Neural cell (in vitro differentiated cells): ENCODE results near the gene PKP2. TPM values are rescaled to one million over a fixed set of nuclear protein-coding genes. Genes with fewer than 3 reads are reported as not detected.

Experiments used
- H2AFZ ChIP-seq: fragments of 200-600, 300-800 bp; sonication (generic), shearing (Covaris generic); 2 replicates; pipeline ENCODE4 v1.6.0; 2014; ENCODE audit warnings: low read depth, mild to moderate bottlenecking, antibody characterized with exemption, low read length, moderate library complexity
- H3F3A ChIP-seq: fragments of 200-600 bp; shearing (Covaris generic); 2 replicates; pipeline ENCODE4 v1.6.1; 2016; ENCODE audit warnings: mild to moderate bottlenecking, moderate library complexity, mixed read lengths, antibody characterized with exemption, low read length; ENCODE audit not compliant: insufficient read depth, poor library complexity, severe bottlenecking
- H3K27ac ChIP-seq: fragments of 200-600, 300-800 bp; sonication (generic), shearing (Covaris generic); 2 replicates; pipeline ENCODE4 v1.5.1; 2014; ENCODE audit warnings: mild to moderate bottlenecking, low read length, moderate library complexity
- H3K27me3 ChIP-seq: fragments of 300-800, 200-600 bp; sonication (generic), shearing (Covaris generic); 2 replicates; pipeline ENCODE4 v1.6.0; 2014; ENCODE audit warnings: mild to moderate bottlenecking, low read depth, low read length, moderate library complexity; ENCODE audit not compliant: insufficient read depth
- H3K36me3 ChIP-seq: fragments of 300-800, 200-600 bp; sonication (generic), shearing (Covaris generic); 2 replicates; pipeline ENCODE4 v1.5.1; 2014; ENCODE audit warnings: mild to moderate bottlenecking, antibody characterized with exemption, low read length, moderate library complexity; ENCODE audit not compliant: insufficient read depth
- H3K4me2 ChIP-seq: fragments of 300-800, 200-600 bp; sonication (generic), shearing (Covaris generic); 2 replicates; pipeline ENCODE4 v1.6.0; 2014; ENCODE audit warnings: mild to moderate bottlenecking, low read length
- H3K4me3 ChIP-seq: fragments of 300-800, 200-600 bp; sonication (generic), shearing (Covaris generic); 2 replicates; pipeline ENCODE4 v1.5.1; 2014; ENCODE audit warnings: mild to moderate bottlenecking, low read length, moderate library complexity
- H3K79me2 ChIP-seq: fragments of 200-600 bp; shearing (Covaris generic); replicated peaks from 2 replicates; pipeline ENCODE4 v1.6.0; 2014; ENCODE audit warnings: mild to moderate bottlenecking, low read length, moderate library complexity; ENCODE audit not compliant: insufficient read depth
- H3K9ac ChIP-seq: fragments of 300-800, 200-600 bp; sonication (generic), shearing (Covaris generic); 2 replicates; pipeline ENCODE4 v1.6.1; 2016; ENCODE audit warnings: mild to moderate bottlenecking, low read length, mixed read lengths
- H3K9me2 ChIP-seq: fragments of 200-600 bp; shearing (Covaris generic); 2 replicates; pipeline ENCODE4 v1.6.1; 2016; ENCODE audit warnings: mild to moderate bottlenecking, low read length, mixed read lengths; ENCODE audit not compliant: insufficient read depth
- H3K9me3 ChIP-seq: fragments of 200-600, 300-800 bp; sonication (generic), shearing (Covaris generic); 2 replicates; pipeline ENCODE4 v1.6.1; 2016; ENCODE audit warnings: mild to moderate bottlenecking, mixed run types, low read length, moderate library complexity, mixed read lengths
- H4K20me1 ChIP-seq: fragments of 200-600 bp; shearing (Covaris generic); 2 replicates; pipeline ENCODE4 v1.6.1; 2016; ENCODE audit warnings: mild to moderate bottlenecking, mixed run types; ENCODE audit not compliant: insufficient read depth
- CTCF ChIP-seq: fragments of 450-650 bp; IDR thresholded peaks from 2 replicates; pipeline ENCODE4 v1.5.1; 2014; ENCODE audit warnings: antibody characterized with exemption, mild to moderate bottlenecking, moderate library complexity; ENCODE audit not compliant: poor library complexity, severe bottlenecking
- EP300 ChIP-seq: fragments of 450-650 bp; conservative IDR thresholded peaks from 2 replicates; pipeline ENCODE4 v1.6.1; 2014; ENCODE audit warnings: antibody characterized with exemption, mild to moderate bottlenecking, moderate library complexity; ENCODE audit not compliant: poor library complexity, severe bottlenecking
- EZH2 ChIP-seq: fragments of 200-600, 300-800 bp; shearing (Covaris generic), sonication (generic); IDR thresholded peaks from 2 replicates; pipeline ENCODE4 v1.6.1; 2014; ENCODE audit warnings: antibody characterized with exemption, low read length, borderline replicate concordance, mild to moderate bottlenecking; ENCODE audit not compliant: insufficient read depth, poor library complexity, severe bottlenecking
- MXI1 ChIP-seq: fragments of 450-650 bp; conservative IDR thresholded peaks from 2 replicates; pipeline ENCODE4 v1.6.1; 2014; ENCODE audit warnings: antibody characterized with exemption, mild to moderate bottlenecking; ENCODE audit not compliant: poor library complexity, severe bottlenecking
- POLR2AphosphoS5 ChIP-seq: IDR thresholded peaks from 2 replicates; pipeline ENCODE4 v1.6.1; 2012
- RAD21 ChIP-seq: fragments of 450-650 bp; conservative IDR thresholded peaks from 2 replicates; pipeline ENCODE4 v1.6.1; 2014; ENCODE audit warnings: antibody characterized with exemption, mild to moderate bottlenecking, moderate library complexity
- REST ChIP-seq: IDR thresholded peaks from 2 replicates; pipeline ENCODE4 v1.6.1; 2012; ENCODE audit warnings: borderline replicate concordance
- SMC3 ChIP-seq: fragments of 450-650 bp; conservative IDR thresholded peaks from 2 replicates; pipeline ENCODE4 v1.6.1; 2014; ENCODE audit warnings: antibody characterized with exemption, mild to moderate bottlenecking, moderate library complexity; ENCODE audit not compliant: poor library complexity
- TAF1 ChIP-seq: IDR thresholded peaks from 2 replicates; pipeline ENCODE4 v1.6.1; 2012; ENCODE audit warnings: low read depth
- polyA plus RNA-seq: library from polyadenylated mRNA; depleted of rRNA; stranded (reverse); fragments of >200 nt; gene quantifications from 2 replicates; pipeline ENCODE4 v1.2.3, GENCODE V29; 2014

PKP2 gene
- polyA plus RNA-seq, 1 donor from 2014 or later, result 4.0 TPM

- no peaks in the 10 kb centered on the region for H3K27me3 ChIP-seq
- H3K9me2 ChIP-seq, result no peaks in the 10 kb centered on the region
- no peak overlapping the region for H2AFZ ChIP-seq
- no peak overlapping the region for H3K27ac ChIP-seq
- H3K79me2 ChIP-seq, result no peaks in the 10 kb centered on the region
- H3K9me3 ChIP-seq, result no peaks in the 10 kb centered on the region
- no peaks in the 10 kb centered on the region for H4K20me1 ChIP-seq
- no peak overlapping the region for H3K4me2 ChIP-seq
- H3K4me3 ChIP-seq, result no peak overlapping the region
- no peaks in the 10 kb centered on the region for H3F3A ChIP-seq
- no peaks in the 10 kb centered on the region for H3K36me3 ChIP-seq
- TF ChIP-seq EP300 (no peak), MXI1 (no peak), RAD21 (no peak), POLR2AphosphoS5 (no peak), TAF1 (no peak), EZH2 (no peak), REST (no peak), CTCF (no peak), SMC3 (no peak)
- H3K9ac ChIP-seq, result no peak overlapping the region
These were observed 42.5 kb downstream of the PKP2 start for GRCh38 chr12:32854097-32854496.

- H3K9ac ChIP-seq, result no peak overlapping the region
These were observed 49.3 kb downstream of the PKP2 start for GRCh38 chr12:32847287-32847686.

More at GRCh38 chr12:32847287-32847686, 49.3 kb downstream of the PKP2 start:
- H3K4me2 ChIP-seq, result no peak overlapping the region
- TF ChIP-seq EZH2 (no peak), SMC3 (no peak), REST (no peak), TAF1 (no peak), MXI1 (no peak), RAD21 (no peak), CTCF (no peak), EP300 (no peak)
- no peak overlapping the region for H3K27ac ChIP-seq
- H3K27me3 ChIP-seq, result no peaks in the 10 kb centered on the region
- no peak overlapping the region for H3K4me3 ChIP-seq
- no peaks in the 10 kb centered on the region for H3K9me2 ChIP-seq
- no peaks in the 10 kb centered on the region for H3F3A ChIP-seq
- no peaks in the 10 kb centered on the region for H4K20me1 ChIP-seq
- no peaks in the 10 kb centered on the region for H3K79me2 ChIP-seq
- no peaks in the 10 kb centered on the region for H3K9me3 ChIP-seq
- no peak overlapping the region for H2AFZ ChIP-seq
- no peaks in the 10 kb centered on the region for H3K36me3 ChIP-seq
